HG03575 (cell line): ENCODE measurements around the gene ILF3.

Source experiments
- ATAC-seq: cut with Tn5 transposase; IDR thresholded peaks from one replicate; pipeline ENCODE4 v1.9.1; 2021; ENCODE audit not compliant: unreplicated experiment, insufficient number of reproducible peaks, low FRiP score; ENCODE audit errors: extremely low read depth

The ILF3 gene

GRCh38 chr19:10653732-10654609 lies at the start of gene ILF3:
Gene ILF3, plus strand, starts transcription at chr19:10654346. Its CDS starts 16,260 bp downstream, at chr19:10670606.
- peak; percentile 56 for ATAC-seq

DNA sequence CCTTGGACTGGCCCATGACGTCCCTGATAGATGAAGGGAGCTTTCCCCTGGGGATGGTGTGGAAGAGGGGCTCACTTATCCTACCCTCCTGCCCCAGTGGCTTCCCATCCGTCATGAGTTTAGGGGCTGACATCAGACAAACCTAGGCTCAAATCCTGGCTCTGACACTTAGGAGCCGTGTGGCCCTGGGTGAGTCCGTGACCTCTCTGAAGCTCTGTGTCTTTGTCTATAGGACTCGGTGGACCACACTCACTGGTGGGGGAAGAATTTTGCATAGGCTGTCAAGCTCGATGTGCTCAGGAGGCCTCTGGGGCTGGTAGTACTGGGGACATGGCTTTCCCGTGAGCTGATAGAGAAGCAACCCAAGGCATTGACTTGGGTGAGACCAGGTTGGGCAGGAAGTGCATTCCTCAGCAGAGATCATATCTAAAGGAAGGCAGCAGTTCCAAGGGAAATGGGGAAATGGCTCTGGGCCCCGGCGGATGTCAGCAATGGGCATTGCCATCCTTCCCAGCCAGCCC lies 49.6 kb upstream of the ILF3 start:
- no peak for ATAC-seq

- no peak for ATAC-seq
These were observed 42.2 kb upstream of the ILF3 start for GRCh38 chr19:10611907-10612306.

DNA sequence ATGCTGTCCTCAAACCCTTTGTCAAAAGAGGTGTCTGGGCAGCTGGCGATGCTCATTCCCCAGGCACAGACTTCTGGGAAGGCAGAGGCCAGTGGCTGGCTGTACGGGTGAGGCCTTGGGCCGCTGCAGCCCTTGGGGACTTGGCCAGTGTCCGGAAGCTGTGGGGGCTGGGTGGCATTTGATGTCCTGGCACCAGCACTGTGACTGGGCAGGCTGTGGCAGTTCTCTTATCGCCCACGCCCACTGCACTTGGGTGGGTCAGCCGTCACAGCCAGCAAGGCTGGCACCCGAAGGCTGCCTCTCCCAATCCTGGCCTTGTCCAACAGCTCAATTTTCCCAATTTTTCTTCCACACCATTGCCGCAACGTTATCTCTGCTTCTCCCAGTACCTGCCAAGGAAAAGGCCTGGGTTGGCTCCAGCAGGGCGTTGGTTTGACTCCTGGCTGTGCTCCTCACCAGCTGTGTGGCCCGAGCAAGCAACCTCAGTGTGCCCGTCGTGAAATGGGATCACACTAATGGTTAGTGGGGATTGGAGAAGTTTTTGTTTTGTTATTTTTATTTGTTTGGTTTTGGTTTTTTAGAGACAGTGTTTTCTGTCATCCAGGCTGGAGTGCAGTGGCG lies 41.5 kb upstream of the ILF3 start:
- ATAC-seq = no peak

GRCh38 chr19:10615429-10616023 lies 38.6 kb upstream of the ILF3 start:
- no peak for ATAC-seq

DNA sequence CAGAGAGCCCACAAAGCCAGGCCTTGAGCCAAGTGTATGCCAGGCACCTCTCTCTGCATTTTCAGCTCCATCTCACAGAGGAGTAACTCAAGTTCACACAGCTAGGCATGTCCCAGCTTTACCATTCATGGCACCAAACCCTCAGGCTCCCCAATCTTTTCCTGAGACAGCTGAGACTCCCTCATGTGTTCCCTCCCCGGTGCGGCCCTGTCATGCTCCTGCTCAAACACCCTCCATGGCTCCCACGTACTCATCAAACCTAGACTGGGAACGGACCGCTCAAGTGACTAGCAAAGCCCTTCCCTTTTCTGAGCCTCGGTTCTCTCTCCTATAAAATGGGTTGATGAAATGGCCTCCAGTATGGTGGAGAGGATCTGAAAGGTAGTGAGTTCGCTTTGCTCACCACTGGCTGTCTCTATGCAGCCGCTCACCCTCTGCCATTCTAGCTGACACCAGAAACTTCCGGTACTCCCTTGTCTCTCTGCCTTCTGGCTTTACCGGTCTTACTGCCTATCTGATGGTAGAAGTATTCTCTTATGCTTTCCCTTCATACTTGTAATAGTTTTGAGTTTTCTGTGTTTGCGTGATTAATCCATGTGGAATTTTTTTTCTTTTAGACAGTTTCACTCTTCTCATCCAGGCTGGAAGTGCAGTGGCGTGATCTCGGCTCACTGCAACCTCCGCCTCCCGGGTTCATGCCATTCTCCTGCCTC lies 36.6 kb upstream of the ILF3 start:
- ATAC-seq = no peak

DNA sequence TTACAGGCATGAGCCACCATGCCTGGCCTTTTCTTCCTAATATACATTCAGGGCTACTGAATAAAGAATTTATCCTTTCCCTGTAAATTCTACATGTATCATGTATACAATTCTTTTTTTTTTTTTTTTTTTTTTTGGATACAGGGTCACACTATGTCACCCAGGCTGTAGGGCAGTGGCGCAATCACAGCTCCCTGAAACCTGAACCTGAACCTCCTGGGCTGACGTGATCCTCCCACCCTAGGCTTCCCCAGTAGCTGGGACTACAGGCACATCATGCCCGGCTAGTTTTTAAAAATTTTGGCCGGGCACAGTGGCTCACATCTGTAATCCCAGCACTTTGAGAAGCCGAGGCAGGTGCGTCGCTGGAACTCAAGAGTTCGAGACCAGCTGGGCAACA lies 35.3 kb upstream of the ILF3 start:
- ATAC-seq = no peak

- ATAC-seq = no peak
These were observed 33.4 kb upstream of the ILF3 start for GRCh38 chr19:10620786-10621185.

- ATAC-seq = no peak
These were observed 32.2 kb upstream of the ILF3 start for GRCh38 chr19:10621966-10622365.

- ATAC-seq = no peak
These were observed 29.6 kb upstream of the ILF3 start for GRCh38 chr19:10624585-10624984.

GRCh38 chr19:10625003-10625761 lies 29.0 kb upstream of the ILF3 start, which contains the start of gene SLC44A2:
Gene SLC44A2, plus strand, starts transcription at chr19:10625553. Its CDS starts 81 bp downstream, at chr19:10625634.
- no peak for ATAC-seq

- no peak for ATAC-seq
These were observed 28.4 kb upstream of the ILF3 start for GRCh38 chr19:10625762-10626138.

DNA sequence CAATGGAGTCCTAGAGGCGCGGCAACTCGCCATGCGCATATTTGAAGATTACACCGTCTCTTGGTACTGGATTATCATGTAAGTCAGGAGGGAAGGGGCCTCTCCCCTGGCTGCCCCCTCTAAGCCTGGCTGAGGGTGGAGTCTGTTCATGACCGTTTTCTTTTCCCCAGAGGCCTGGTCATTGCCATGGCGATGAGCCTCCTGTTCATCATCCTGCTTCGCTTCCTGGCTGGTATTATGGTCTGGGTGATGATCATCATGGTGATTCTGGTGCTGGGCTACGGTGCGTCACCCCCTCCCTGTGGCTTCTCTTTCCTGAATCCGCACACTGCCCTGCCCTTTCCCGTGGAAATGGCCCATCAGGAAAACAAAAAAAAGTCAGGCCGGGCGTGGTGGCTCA lies 22.3 kb upstream of the ILF3 start:
- no peak for ATAC-seq

GRCh38 chr19:10634430-10634829 lies 19.7 kb upstream of the ILF3 start:
- no peak for ATAC-seq

DNA sequence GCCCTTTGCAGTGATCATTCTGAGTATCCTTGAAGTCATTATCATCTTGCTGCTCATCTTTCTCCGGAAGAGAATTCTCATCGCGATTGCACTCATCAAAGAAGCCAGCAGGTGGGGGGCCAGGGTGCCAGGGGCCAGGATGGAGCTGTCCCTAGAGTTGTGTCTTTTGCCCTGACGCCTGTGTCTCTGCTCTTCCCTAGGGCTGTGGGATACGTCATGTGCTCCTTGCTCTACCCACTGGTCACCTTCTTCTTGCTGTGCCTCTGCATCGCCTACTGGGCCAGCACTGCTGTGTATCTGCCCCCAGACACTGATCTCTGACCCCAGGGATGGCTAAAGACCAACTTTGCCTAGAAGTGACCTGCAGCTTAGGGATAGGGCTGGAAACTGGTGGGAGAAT lies 19.2 kb upstream of the ILF3 start:
- ATAC-seq = no peak

DNA sequence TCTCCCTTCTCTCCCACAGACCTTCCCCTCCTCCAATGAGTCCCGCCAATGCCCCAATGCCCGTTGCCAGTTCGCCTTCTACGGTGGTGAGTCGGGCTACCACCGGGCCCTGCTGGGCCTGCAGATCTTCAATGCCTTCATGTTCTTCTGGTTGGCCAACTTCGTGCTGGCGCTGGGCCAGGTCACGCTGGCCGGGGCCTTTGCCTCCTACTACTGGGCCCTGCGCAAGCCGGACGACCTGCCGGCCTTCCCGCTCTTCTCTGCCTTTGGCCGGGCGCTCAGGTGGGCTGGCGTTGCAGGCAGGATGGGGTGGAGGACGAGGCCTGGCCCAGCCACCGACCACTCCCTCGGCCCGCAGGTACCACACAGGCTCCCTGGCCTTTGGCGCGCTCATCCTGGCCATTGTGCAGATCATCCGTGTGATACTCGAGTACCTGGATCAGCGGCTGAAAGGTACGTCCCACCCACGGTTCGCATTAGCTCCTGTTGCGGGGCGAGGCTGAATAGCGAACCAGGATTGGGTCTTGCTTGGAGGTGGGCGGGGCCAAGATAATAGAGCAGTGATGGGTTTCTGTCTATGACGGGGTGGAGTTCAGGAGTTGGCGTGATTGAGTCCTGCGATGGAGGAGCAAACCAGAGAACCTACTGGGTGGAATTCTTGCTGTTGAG lies 17.7 kb upstream of the ILF3 start:
- ATAC-seq = no peak

DNA sequence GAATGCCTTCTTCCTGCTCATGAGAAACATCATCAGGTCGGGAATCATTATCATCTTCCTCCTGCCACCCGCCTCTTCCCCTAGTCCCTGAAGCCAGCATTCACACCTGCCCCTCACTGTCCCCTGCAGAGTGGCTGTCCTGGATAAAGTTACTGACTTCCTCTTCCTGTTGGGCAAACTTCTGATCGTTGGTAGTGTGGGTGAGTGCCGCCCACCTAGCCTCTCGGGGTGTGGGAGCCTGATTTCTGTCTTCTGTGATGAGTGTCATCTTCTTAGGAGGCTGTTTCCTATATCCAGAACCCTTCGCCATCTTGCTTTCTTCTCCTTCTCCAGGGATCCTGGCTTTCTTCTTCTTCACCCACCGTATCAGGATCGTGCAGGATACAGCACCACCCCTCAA lies 16.3 kb upstream of the ILF3 start:
- no peak for ATAC-seq

GRCh38 chr19:10639836-10640235 lies 14.3 kb upstream of the ILF3 start:
- no peak for ATAC-seq
